ENCODE results near the gene ZFR. TPM values are rescaled to one million over a fixed set of nuclear protein-coding genes. Genes with fewer than 3 reads are reported as not detected.

The ZFR gene
- total RNA-seq, 1 donor from 2014 or later: 131 TPM

DNA sequence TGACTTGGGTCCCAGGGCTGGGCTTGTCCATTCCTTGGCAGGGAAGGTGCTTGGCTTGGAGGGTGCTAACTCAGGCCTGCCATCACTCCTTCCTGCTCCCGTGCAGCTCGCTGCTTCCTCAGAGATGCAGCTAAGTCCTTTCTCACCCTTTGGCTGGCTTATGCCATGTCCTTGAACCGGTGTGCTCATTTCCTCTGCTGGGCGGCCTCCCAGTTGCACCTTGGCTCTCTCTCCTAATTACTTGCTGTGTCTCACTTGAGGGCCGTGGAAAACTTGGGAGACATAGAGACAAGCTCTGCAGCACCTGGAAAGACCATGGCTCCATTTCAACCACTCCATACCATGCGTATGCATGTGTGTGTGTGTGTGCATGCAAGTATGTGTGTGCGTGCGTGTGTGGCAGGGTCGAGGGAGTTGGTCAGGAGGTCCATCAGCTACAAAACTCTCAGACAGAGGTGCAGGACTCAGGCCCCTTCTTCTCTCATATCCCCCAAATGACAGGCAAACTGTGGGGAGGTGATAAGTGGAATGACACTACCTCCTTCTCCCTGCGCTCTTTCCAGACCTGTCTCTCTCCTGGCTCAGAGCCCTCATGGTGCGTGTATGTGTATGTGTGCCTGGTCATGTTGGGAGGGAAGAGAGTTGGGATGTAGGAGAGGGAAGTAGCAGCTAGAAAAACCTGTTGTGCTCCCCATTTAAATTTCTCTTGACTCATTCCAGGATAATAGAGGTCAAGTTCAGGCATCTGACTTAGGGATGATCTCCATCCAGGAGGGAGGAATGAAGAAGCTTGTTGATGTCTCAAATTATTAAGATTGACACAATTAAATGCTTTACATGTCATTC is 114.2 kb downstream of the ZFR start:
- Histone ChIP-seq H4K20me1 (ENCODE audit: low read depth) (no peaks in the 10 kb centered on the region), H3K4me3 (no peak overlapping the region), H3K27ac (no peak overlapping the region), H3K9ac (no peak overlapping the region), H3F3A (ENCODE audit: low read depth) (no peaks in the 10 kb centered on the region), H2AFZ (replicated peaks) (no peak overlapping the region), H3K27me3 (no peaks in the 10 kb centered on the region), H3K79me2 (ENCODE audit: low read depth) (no peaks in the 10 kb centered on the region), H3K4me1 (no peaks in the 10 kb centered on the region), H3K36me3 (no peaks in the 10 kb centered on the region), H3K4me2 (no peak overlapping the region), H3K9me3 (ENCODE audit: low read depth) (no peaks in the 10 kb centered on the region)
- DNase-seq (ENCODE audit: low spot score): no peak
- Mint-ChIP-seq H3K27ac (no peak overlapping the region), H3K27me3 (ENCODE audit: insufficient read depth, low read depth) (no peaks in the 10 kb centered on the region), H3K4me1 (no peaks in the 10 kb centered on the region), H3K36me3 (no peaks in the 10 kb centered on the region), H3K4me3 (peak overlapping the region; percentile 23), H3K9me3 (no peaks in the 10 kb centered on the region)
- TF ChIP-seq CTCF (IDR thresholded peaks at IDR 0.05): no peak
- no peak for TF ChIP-seq EZH2 (IDR thresholded peaks at IDR 0.05)
- no peak for TF ChIP-seq EZH2phosphoT487 (IDR thresholded peaks at IDR 0.05)

GRCh38 chr5:32329395-32329834 is 115.1 kb downstream of the ZFR start:
- no peaks in the 10 kb centered on the region for H3K4me1 Mint-ChIP-seq

GRCh38 chr5:32326216-32326772 is 118.2 kb downstream of the ZFR start:
- Mint-ChIP-seq H3K4me1 (no peaks in the 10 kb centered on the region), H3K27ac (no peak overlapping the region), H3K36me3 (peaks cover 4% of the 10 kb centered on the region), H3K9me3 (peaks cover 6% of the 10 kb centered on the region), H3K27me3 (ENCODE audit: insufficient read depth, low read depth) (peaks cover 3% of the 10 kb centered on the region), H3K4me3 (no peak overlapping the region)
- H3K27me3 ChIP-seq: no peaks in the 10 kb centered on the region
- no peak overlapping the region for H3K9ac ChIP-seq
- no peaks in the 10 kb centered on the region for H3F3A ChIP-seq (ENCODE audit: low read depth)
- no peak overlapping the region for H3K4me3 ChIP-seq
- no peaks in the 10 kb centered on the region for H3K4me1 ChIP-seq
- no peaks in the 10 kb centered on the region for H4K20me1 ChIP-seq (ENCODE audit: low read depth)
- DNase-seq (ENCODE audit: low spot score): no peak
- H3K79me2 ChIP-seq (ENCODE audit: low read depth): no peaks in the 10 kb centered on the region
- no peaks in the 10 kb centered on the region for H3K36me3 ChIP-seq
- no peak overlapping the region for H2AFZ ChIP-seq (replicated peaks)
- no peaks in the 10 kb centered on the region for H3K9me3 ChIP-seq (ENCODE audit: low read depth)
- no peak overlapping the region for H3K4me2 ChIP-seq
- no peak overlapping the region for H3K27ac ChIP-seq
- TF ChIP-seq EZH2 (IDR thresholded peaks at IDR 0.05): no peak
- TF ChIP-seq EZH2phosphoT487 (IDR thresholded peaks at IDR 0.05): no peak
- no peak for TF ChIP-seq CTCF (IDR thresholded peaks at IDR 0.05)

More at GRCh38 chr5:32329395-32329834, 115.1 kb downstream of the ZFR start:
- no peaks in the 10 kb centered on the region for H3K27me3 ChIP-seq
- DNase-seq (ENCODE audit: low spot score): peak; percentile 63
- H3K4me3 ChIP-seq: no peak overlapping the region
- no peaks in the 10 kb centered on the region for H3K4me1 ChIP-seq
- Mint-ChIP-seq H3K4me3 (no peak overlapping the region), H3K27ac (no peak overlapping the region), H3K9me3 (no peaks in the 10 kb centered on the region), H3K27me3 (ENCODE audit: insufficient read depth, low read depth) (no peaks in the 10 kb centered on the region), H3K36me3 (no peaks in the 10 kb centered on the region)
- H3K36me3 ChIP-seq: no peaks in the 10 kb centered on the region
- H3K9ac ChIP-seq: no peak overlapping the region
- H3K4me2 ChIP-seq: no peak overlapping the region
- peak overlapping the region; percentile 30 for H2AFZ ChIP-seq (replicated peaks)
- TF ChIP-seq EZH2phosphoT487 (IDR thresholded peaks at IDR 0.05) (no peak), EZH2 (IDR thresholded peaks at IDR 0.05) (no peak), CTCF (IDR thresholded peaks at IDR 0.05) (peak; percentile 69)
- no peaks in the 10 kb centered on the region for H4K20me1 ChIP-seq (ENCODE audit: low read depth)
- no peaks in the 10 kb centered on the region for H3F3A ChIP-seq (ENCODE audit: low read depth)
- no peak overlapping the region for H3K27ac ChIP-seq
- H3K9me3 ChIP-seq (ENCODE audit: low read depth): no peaks in the 10 kb centered on the region
- no peaks in the 10 kb centered on the region for H3K79me2 ChIP-seq (ENCODE audit: low read depth)

All from neural progenitor cell (in vitro differentiated cells).